Upper lobe of left lung (tissue), 4 donors: ENCODE results near the gene RNF214.

Experiments used
- CTCF ChIP-seq, 6 experiments: fragments of 450-650 bp in 4 of 6; fragments of 200-600 bp in 2 of 6; sonication (generic) in 2 of 6; IDR thresholded peaks; one replicate each; pipeline ENCODE4 v1.5.1; 2016 to 2019; ENCODE audit warnings: antibody characterized with exemption in 6 of 6
- EP300 ChIP-seq, 4 donors: sonication (generic); formaldehyde crosslinking; IDR thresholded peaks; one replicate each; pipeline ENCODE4 v1.5.1; 2017; ENCODE audit warnings: antibody characterized with exemption in 4 of 4, control low read depth in 2 of 4
- POLR2A ChIP-seq, 4 donors: fragments of 450-650 bp; IDR thresholded peaks; one replicate each; pipeline ENCODE4 v1.5.1; 2016 to 2017; ENCODE audit warnings: antibody characterized with exemption in 4 of 4, mild to moderate bottlenecking in 2 of 4
- POLR2AphosphoS5 ChIP-seq, 2 donors: sonication (generic); formaldehyde crosslinking; IDR thresholded peaks; one replicate each; pipeline ENCODE4 v1.5.1; 2017; ENCODE audit warnings: antibody characterized with exemption in 2 of 2

DNA sequence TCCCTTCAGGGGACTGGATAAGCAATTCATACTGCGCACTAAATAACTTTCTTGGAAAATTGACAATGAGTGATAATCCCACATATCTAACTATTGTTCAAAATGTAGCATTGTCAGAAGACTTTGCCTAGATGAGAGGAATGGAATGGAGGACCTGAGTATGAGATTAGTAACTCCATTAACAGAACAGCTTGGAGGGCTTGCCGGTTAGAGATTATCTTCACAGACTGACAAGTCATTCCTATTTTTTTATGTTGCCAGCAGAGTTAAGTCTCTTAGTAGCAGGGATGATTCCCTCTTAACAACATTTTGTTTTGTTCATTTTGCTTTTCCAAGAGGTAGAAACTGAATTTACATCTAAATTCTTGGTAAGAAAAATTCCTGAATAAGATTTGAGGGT lies 51.6 kb downstream of the RNF214 start:
- TF ChIP-seq CTCF (IDR thresholded peaks at IDR 0.05) = no peak
- TF ChIP-seq POLR2A (IDR thresholded peaks at IDR 0.05) = no peak
- TF ChIP-seq POLR2AphosphoS5 (IDR thresholded peaks at IDR 0.05) = no peak
- no peak for TF ChIP-seq EP300 (IDR thresholded peaks at IDR 0.05)
